ENCODE results near the gene ECSIT.

DNA sequence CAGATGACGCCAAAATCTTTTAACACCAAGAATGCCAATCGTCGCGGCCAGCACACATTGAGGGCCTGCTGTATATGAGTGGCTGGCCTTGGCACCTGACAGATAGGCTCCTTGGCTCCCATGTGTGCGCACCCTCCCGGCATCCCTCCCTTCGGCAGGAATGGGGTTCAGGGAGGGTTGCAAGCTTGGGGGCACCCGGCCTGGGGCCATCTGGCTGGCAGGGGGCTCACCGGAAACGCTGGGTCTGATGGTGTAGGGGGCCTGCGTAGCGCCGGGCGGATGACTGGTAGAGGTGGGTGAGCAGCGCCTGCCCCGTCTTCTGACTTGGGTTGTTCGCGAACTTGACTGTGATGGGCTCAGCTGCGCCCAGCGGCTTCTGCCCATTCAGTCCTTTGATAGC, 71.1 kb downstream of the ECSIT start:
- TF ChIP-seq GATA2 (CRISPR knock-in tag; IDR thresholded peaks at IDR 0.05) (no peak), SMC3 (IDR thresholded peaks at IDR 0.05; ENCODE audit: low read depth, low read length) (no peak), POLR2AphosphoS5 (IDR thresholded peaks at IDR 0.05; ENCODE audit: low read depth, low read length) (no peak), MXI1 (IDR thresholded peaks at IDR 0.05; ENCODE audit: low read depth, low read length) (no peak), NFIC (IDR thresholded peaks at IDR 0.05; ENCODE audit: borderline replicate concordance) (no peak), NRF1 (IDR thresholded peaks at IDR 0.05; ENCODE audit: low read depth, low read length) (no peak), EP300 (IDR thresholded peaks at IDR 0.05; ENCODE audit: borderline replicate concordance in 1 of 2, low read depth in 1 of 2, low read length in 1 of 2) (no peak), EZH2phosphoT487 (IDR thresholded peaks at IDR 0.05; ENCODE audit: borderline replicate concordance, low read depth) (no peak), RXRA (IDR thresholded peaks at IDR 0.05; ENCODE audit: borderline replicate concordance, low read depth) (no peak), TAF1 (IDR thresholded peaks at IDR 0.05; ENCODE audit: borderline replicate concordance, low read depth, low read length) (no peak)
- TF ChIP-seq, protein P1, sequence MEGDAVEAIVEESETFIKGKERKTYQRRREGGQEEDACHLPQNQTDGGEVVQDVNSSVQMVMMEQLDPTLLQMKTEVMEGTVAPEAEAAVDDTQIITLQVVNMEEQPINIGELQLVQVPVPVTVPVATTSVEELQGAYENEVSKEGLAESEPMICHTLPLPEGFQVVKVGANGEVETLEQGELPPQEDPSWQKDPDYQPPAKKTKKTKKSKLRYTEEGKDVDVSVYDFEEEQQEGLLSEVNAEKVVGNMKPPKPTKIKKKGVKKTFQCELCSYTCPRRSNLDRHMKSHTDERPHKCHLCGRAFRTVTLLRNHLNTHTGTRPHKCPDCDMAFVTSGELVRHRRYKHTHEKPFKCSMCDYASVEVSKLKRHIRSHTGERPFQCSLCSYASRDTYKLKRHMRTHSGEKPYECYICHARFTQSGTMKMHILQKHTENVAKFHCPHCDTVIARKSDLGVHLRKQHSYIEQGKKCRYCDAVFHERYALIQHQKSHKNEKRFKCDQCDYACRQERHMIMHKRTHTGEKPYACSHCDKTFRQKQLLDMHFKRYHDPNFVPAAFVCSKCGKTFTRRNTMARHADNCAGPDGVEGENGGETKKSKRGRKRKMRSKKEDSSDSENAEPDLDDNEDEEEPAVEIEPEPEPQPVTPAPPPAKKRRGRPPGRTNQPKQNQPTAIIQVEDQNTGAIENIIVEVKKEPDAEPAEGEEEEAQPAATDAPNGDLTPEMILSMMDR (IDR thresholded peaks at IDR 0.05): no peak

All from SK-N-SH (cell line).